Measurements from ENCODE around the gene ZNF462.

GRCh38 chr9:106869458-106869857 is 6.5 kb downstream of the ZNF462 start:
- TF ChIP-seq RAD21 (IDR thresholded peaks at IDR 0.05) (peak in 1 of 2 donors; percentile 32), CTCF (IDR thresholded peaks at IDR 0.05; ENCODE audit: low read depth, low read length, missing input control) (no peak), MAX (IDR thresholded peaks at IDR 0.05) (peak; percentile 25), EGR1 (IDR thresholded peaks at IDR 0.05; ENCODE audit: low read depth in 2 of 2) (no peak), TAF1 (conservative IDR thresholded peaks at IDR 0.05) (no peak), SP1 (IDR thresholded peaks at IDR 0.05) (no peak)

Measured in liver (tissue), 3 donors.